ENCODE measurements around the gene LRGUK.

LRGUK gene

GRCh38 chr7:134182078-134182477 is 54.9 kb downstream of the LRGUK start:
- in situ Hi-C loops (cut with MboI; ENCODE audit: low sequenced_read_pairs): no loop called here

GRCh38 chr7:134184767-134185166 is 57.6 kb downstream of the LRGUK start:
- in situ Hi-C loops (cut with MboI; ENCODE audit: low sequenced_read_pairs): no loop called here

DNA sequence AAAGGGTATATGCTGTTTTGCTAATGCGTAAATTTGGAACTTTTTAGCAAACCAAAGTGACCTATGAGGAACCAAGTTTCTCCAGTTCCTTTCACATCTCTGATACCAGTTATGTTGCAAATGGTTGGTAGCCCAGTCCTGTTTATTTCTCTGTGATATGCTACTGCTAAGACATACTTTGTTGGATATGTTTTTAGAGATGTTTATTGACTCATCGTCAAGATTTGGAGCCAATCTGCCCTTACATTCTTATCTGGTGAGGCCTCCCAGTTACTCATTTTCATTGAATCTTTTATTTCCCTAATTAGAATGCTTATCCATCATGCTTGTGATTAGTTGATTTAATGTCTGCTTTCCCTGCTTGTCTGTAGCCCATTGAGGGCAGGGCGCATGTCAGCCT is 58.9 kb downstream of the LRGUK start:
- in situ Hi-C loops (cut with MboI; ENCODE audit: low sequenced_read_pairs): no loop called here

DNA sequence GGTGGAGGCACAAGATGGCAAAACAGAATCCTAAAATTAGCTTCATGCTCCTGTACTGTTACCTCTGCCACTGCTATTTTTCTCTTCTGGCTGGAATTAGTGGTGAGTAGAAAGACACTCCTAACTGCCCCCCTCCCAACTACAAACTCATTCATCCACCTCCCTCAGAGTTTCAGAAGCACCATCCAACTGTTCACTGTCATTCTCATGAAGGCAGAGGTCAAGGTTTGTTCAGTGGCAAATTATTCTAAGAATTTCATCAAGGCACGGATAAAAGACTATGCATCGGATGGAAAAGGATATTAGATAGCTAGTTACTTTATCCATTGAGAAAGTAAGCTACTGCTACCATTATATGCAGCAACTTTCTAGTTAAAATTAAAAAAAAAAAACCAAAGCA is 59.7 kb downstream of the LRGUK start:
- in situ Hi-C loops (cut with MboI; ENCODE audit: low sequenced_read_pairs): no loop called here

DNA sequence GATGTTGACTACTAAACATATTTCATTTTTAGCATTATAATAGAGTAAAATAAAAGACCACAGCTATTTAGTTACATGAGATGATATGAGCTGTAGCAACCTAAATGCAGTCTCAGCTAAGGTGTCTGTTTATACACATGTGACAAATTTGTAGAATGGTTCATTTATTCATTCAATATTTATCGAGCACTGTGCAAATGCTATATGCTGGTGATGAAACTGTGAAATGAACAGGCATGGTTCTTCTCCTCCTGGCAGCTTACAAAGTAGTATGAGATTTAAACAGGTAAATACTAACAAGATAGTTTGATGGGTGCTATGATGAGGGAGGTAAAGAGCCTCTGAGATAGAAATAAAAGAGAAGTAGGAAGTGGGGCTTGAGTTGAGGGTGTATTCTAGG is 60.8 kb downstream of the LRGUK start:
- in situ Hi-C loops (cut with MboI; ENCODE audit: low sequenced_read_pairs): no loop called here

DNA sequence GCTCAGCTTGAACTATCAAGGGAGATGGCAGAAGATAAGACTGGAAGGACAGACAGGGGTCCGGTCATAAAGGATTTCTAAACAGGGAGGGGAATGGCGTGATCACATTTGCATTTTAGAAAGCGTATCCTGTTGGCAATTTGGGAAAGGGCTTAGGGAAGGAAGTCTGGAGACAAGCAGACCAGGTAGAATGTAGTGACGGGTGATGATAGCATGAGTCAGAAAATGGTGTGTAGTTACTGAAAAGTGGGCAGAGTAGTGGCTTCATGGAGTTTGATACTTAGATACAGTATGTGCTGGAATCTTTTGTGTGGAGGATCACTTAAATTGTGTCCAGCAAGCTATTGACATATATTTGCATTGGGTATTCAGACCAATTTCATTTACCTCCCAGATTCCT is 61.2 kb downstream of the LRGUK start:
- in situ Hi-C loops (cut with MboI; ENCODE audit: low sequenced_read_pairs): no loop called here

- in situ Hi-C loops (cut with MboI; ENCODE audit: low sequenced_read_pairs): no loop called here
These were observed 62.4 kb downstream of the LRGUK start for GRCh38 chr7:134189559-134189958.

DNA sequence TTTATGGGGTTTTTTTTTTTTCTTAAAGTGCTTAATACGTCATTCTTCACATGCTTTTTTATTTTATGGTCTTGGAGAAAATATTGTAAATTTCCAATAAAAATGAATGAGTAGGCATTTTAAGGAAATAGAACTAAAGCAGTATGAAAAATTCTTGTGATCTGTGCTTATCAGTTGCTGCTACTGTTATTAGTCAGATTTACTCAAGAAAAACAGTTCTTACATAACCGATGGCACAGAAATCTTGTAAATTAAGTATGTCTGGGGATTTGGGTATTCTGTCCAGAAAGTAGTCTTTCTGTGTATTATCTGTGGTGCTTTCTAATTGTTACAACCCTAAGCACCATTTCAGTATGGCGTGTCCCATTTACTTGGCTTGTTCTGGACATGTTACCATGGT is 64.7 kb downstream of the LRGUK start:
- in situ Hi-C loops (cut with MboI; ENCODE audit: low sequenced_read_pairs): no loop called here

- in situ Hi-C loops (cut with MboI; ENCODE audit: low sequenced_read_pairs): no loop called here
These were observed 66.1 kb downstream of the LRGUK start for GRCh38 chr7:134193240-134193639.

- in situ Hi-C loops (cut with MboI; ENCODE audit: low sequenced_read_pairs): no loop called here
These were observed 68.1 kb downstream of the LRGUK start for GRCh38 chr7:134195252-134195651.

- in situ Hi-C loops (cut with MboI; ENCODE audit: low sequenced_read_pairs): no loop called here
These were observed 69.3 kb downstream of the LRGUK start for GRCh38 chr7:134196439-134196838.

- in situ Hi-C loops (cut with MboI; ENCODE audit: low sequenced_read_pairs): no loop called here
These were observed 70.2 kb downstream of the LRGUK start for GRCh38 chr7:134197345-134197744.

- in situ Hi-C loops (cut with MboI; ENCODE audit: low sequenced_read_pairs): no loop called here
These were observed 73.8 kb downstream of the LRGUK start for GRCh38 chr7:134200970-134201369.

- in situ Hi-C loops (cut with MboI; ENCODE audit: low sequenced_read_pairs): no loop called here
These were observed 74.6 kb downstream of the LRGUK start for GRCh38 chr7:134201569-134202261.

DNA sequence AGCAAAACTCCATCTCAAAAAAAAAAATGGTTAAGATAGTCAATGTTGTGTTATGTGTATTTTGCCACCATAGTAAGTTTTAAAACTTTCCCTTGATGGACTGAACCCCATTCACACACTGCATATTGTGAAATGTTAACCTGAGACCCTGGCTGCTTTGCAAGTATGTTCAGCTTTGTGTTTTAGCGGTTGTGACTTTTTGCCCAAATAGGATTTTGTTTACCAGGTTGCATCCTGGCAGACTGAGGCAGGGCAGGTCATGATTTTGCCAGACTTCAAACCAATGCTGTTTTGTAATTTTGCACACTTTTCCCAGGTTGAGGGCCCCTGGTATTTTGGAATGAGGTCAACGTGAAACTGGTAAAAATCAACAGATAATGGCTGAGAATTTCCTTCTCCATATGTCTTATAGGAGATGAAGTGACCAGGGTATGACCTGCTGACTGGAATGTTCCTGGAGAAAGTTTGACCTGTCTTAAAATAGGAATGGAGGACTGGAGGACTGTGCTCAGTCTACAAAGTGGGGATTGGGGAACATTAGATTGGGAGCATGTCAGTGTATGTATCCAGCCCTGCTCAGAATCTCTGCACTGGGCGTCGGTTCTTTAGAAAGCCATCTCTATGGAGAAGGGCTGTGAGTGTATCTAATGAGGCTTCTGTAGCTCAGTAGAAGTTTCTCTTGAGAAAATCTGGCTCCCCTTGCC is 76.2 kb downstream of the LRGUK start:
- in situ Hi-C loops (cut with MboI; ENCODE audit: low sequenced_read_pairs): no loop called here

- in situ Hi-C loops (cut with MboI; ENCODE audit: low sequenced_read_pairs): no loop called here
These were observed 82.3 kb downstream of the LRGUK start for GRCh38 chr7:134209322-134210015.

- in situ Hi-C loops (cut with MboI; ENCODE audit: low sequenced_read_pairs): no loop called here
These were observed 83.1 kb downstream of the LRGUK start for GRCh38 chr7:134210227-134210626.

GRCh38 chr7:134210976-134211663 is 84.0 kb downstream of the LRGUK start:
- in situ Hi-C loops (cut with MboI; ENCODE audit: low sequenced_read_pairs): no loop called here

GRCh38 chr7:134211817-134212216 is 84.7 kb downstream of the LRGUK start:
- in situ Hi-C loops (cut with MboI; ENCODE audit: low sequenced_read_pairs): no loop called here

DNA sequence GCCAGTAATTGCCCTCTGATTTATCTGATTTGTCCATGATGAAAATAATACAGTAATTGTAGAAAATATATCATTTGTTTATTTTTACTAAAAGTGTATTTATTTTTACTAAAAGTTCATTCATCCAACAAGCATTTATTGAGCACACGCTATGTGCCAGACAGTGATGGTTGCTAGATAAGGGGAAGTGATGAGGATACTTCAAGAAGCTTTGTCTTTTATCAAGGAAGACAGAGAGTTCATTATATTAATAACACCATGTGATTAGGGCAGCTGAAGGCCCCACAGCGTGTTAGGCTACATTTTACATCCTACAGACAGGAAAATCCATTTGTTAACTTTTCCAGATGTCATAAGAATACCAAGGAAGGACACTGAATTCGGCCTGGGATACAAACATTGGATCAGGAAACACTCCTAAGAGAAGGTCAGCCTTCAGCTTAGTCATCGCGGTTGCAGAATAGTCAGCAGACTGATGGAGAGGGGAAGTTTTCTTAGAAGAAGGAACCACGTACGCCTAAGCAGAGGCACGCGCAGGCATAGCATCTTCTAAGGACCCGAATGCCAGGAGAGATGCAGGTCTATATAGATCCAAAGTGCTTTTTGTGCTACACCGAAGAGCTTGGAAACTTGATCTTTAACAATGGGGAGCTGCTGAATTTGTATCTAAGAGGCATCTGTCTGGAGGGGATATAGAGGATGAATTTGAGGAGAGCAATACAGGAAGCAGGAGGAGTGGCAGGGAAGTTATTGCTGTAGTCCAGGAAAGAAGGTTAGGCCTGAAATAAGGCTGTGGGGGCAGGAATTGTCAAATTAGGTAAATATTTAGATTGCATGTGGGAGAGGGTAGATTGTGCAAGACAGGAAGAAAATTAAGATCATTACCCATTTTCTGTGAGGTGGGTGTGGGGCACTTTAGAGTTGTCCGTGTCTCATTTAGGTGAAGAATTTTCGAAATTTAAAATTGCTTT is 85.7 kb downstream of the LRGUK start:
- in situ Hi-C loops (cut with MboI; ENCODE audit: low sequenced_read_pairs): no loop called here
